Epithelial cell of esophagus (primary cell): ENCODE results near the gene SSTR3.

ENCODE experiments used
- DNase-seq: peaks from one replicate; pipeline ENCODE4 v3.0.0; 2010; ENCODE audit warnings: low read depth
- H3K4me3 ChIP-seq: 2 replicates; pipeline ENCODE4 v1.5.1; 2011; ENCODE audit warnings: mild to moderate bottlenecking, low read length, control low read depth
- CTCF ChIP-seq: IDR thresholded peaks from 2 replicates; pipeline ENCODE4 v1.5.1; 2011; ENCODE audit warnings: low read depth, mild to moderate bottlenecking, low read length, control low read depth, inconsistent platforms; ENCODE audit not compliant: insufficient read depth; ENCODE audit errors: missing control alignments

The SSTR3 gene

GRCh38 chr22:37169947-37170688 is 42.2 kb downstream of the SSTR3 start:
- TF ChIP-seq CTCF, result no peak
- no peak for DNase-seq
- no peak overlapping the region for H3K4me3 ChIP-seq

GRCh38 chr22:37169406-37169805 is 42.9 kb downstream of the SSTR3 start:
- no peak overlapping the region for H3K4me3 ChIP-seq
- DNase-seq, result no peak
- TF ChIP-seq CTCF, result no peak

GRCh38 chr22:37167981-37168647 is 44.2 kb downstream of the SSTR3 start:
- TF ChIP-seq CTCF, result no peak
- DNase-seq, result no peak
- H3K4me3 ChIP-seq, result no peak overlapping the region

GRCh38 chr22:37167176-37167980 is 44.9 kb downstream of the SSTR3 start:
- no peak overlapping the region for H3K4me3 ChIP-seq
- TF ChIP-seq CTCF, result no peak
- DNase-seq, result no peak

- DNase-seq, result peak; percentile 76
- H3K4me3 ChIP-seq, result no peak overlapping the region
- TF ChIP-seq CTCF, result peak; percentile 86
Observed at GRCh38 chr22:37166675-37167066, 45.6 kb downstream of the SSTR3 start.

GRCh38 chr22:37165940-37166674 is 46.2 kb downstream of the SSTR3 start:
- no peak for TF ChIP-seq CTCF
- no peak overlapping the region for H3K4me3 ChIP-seq
- no peak for DNase-seq
